Activated T-helper 17 cell treated with anti-CD3 and anti-CD28 coated beads, Interleukin-2, amount 50 U/mL, for 72 hours (primary cell): ENCODE data around the gene CD34. TPM values are rescaled to one million over a fixed set of nuclear protein-coding genes. Genes with fewer than 3 reads are reported as not detected.

Source experiments
- ATAC-seq: fragments of 150-1000 bp; cut with Tn5 transposase; replicated peaks from 2 replicates; pipeline ENCODE4 v1.10.0; 2021; ENCODE audit warnings: mild to moderate bottlenecking, moderate library complexity
- H3K27ac Mint-ChIP-seq: one replicate; pipeline ENCODE4 v1.8.0; 2022; ENCODE audit warnings: mixed read lengths
- H3K27me3 Mint-ChIP-seq: one replicate; pipeline ENCODE4 v1.8.0; 2022; ENCODE audit warnings: mixed read lengths
- H3K36me3 Mint-ChIP-seq: one replicate; pipeline ENCODE4 v1.8.0; 2022; ENCODE audit warnings: low read depth, mild to moderate bottlenecking, mixed read lengths
- H3K4me1 Mint-ChIP-seq: one replicate; pipeline ENCODE4 v1.8.0; 2022; ENCODE audit warnings: mixed read lengths
- H3K4me3 Mint-ChIP-seq: one replicate; pipeline ENCODE4 v1.8.0; 2022; ENCODE audit warnings: mild to moderate bottlenecking, mixed read lengths
- H3K9me3 Mint-ChIP-seq: one replicate; pipeline ENCODE4 v1.8.0; 2022; ENCODE audit warnings: mixed read lengths
- total RNA-seq, 2 donors: library from RNA; stranded (reverse); gene quantifications; one replicate each; pipeline ENCODE4 v1.2.3, GENCODE V29; 2022

The CD34 gene
- total RNA-seq, 2 donors from 2014 or later = 0.06 to 0.24 TPM

DNA sequence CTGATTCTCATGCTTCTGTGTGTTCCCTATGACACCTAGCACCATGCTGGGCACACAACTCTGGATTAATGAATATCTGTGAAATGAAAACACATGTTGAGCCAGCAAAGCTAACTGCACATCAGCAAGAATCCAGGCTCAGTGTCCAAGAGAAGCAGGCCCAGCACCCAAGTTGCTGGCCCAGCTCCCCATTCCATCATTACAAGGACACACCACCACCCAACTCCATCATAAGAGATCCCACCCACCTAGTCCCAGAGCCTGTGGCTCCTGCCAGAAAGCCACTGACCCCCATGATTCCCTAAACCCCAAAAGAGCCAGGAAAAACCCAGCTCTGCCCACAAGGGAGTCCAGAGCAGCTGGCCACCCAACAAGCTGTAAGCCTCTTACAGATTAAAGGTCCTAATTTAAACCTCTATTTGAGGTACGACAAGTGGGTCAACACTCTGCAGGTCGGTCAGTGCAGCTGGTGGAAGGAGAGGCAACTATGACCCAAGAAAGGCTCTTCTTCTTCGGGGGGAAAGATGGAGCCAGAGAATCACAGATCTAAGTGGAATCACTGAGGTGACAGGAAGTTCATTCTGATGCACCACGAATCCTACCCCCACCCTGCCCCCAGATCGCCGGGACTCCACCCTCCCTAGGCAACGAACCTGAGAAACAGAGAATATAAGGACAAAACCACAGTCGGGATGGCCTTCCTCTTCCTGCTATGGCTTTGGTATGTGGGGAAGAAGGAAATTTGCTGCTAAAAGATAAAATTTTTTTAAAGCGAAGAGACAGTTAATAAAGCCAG lies 58.2 kb downstream of the CD34 start:
- H3K27me3 Mint-ChIP-seq = no peaks in the 10 kb centered on the region
- H3K4me3 Mint-ChIP-seq = no peak overlapping the region
- H3K36me3 Mint-ChIP-seq = peaks cover 62% of the 10 kb centered on the region
- H3K9me3 Mint-ChIP-seq = no peaks in the 10 kb centered on the region
- H3K4me1 Mint-ChIP-seq = peaks cover 71% of the 10 kb centered on the region
- no peak for ATAC-seq
- peak overlapping the region; percentile 34 for H3K27ac Mint-ChIP-seq

DNA sequence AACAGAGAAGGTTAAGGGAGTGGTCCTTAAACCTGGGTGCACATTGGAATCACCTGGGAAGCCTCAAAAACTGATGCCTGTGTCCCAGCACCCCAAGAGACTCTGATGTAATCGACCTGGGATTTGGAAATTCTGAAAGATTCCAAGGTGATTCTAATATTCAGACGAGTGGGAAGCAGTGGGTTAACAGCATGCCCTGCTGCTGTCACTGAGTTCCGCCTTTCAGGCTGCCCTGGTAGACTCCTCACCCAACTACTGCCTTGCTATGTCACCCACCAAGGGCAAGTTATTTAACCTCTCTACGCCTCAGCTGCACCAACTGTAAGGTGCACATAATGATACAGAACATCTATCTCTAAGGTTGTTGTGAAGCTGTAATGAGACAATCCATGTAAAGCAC lies 59.2 kb downstream of the CD34 start:
- H3K27ac Mint-ChIP-seq = peak overlapping the region; percentile 34
- H3K9me3 Mint-ChIP-seq = no peaks in the 10 kb centered on the region
- H3K4me3 Mint-ChIP-seq = no peak overlapping the region
- H3K4me1 Mint-ChIP-seq = peaks cover 67% of the 10 kb centered on the region
- H3K36me3 Mint-ChIP-seq = peaks cover 60% of the 10 kb centered on the region
- no peak for ATAC-seq
- no peaks in the 10 kb centered on the region for H3K27me3 Mint-ChIP-seq

DNA sequence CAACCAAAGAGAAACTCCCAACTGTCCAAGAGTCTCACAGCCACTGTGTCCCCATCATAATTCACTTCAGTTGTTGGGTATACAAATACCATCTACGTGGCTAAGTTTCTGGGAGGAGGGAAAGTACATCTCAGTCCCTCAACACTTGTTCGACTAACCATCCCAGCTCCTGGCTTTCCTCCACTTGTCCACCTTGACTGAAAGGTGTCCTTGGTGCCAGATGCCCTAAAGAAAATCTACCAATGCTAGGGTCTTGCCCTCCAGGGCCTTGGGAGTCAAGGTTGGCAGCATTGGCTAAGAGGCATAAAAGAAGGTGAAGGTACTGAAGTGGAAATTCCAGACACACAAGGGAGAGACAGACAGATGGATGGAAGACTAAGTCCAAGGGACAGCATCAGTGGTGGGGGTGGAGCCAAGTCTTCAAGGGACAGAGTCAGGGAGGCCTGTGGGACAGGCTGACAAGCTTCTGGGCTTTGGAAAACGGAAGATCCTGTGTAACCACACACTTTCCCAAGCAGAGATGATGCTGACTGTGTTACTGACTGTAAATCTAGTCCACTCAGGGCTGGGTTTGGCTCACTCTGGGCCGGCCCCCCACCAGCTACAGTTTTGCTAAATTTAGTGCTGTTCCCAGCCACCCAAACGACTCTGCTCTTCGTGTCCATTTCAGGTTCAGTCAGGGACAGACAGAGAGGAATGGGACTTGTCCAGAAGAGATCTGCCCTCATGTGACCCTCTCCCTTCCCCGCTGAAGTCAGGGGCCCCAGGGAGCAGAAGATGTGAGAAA lies 60.1 kb downstream of the CD34 start:
- Mint-ChIP-seq H3K4me3 (peak overlapping the region; percentile 43), H3K27me3 (no peaks in the 10 kb centered on the region), H3K9me3 (no peaks in the 10 kb centered on the region), H3K4me1 (peaks cover 64% of the 10 kb centered on the region), H3K36me3 (peaks cover 58% of the 10 kb centered on the region), H3K27ac (peak overlapping the region; percentile 80)
- ATAC-seq = no peak

DNA sequence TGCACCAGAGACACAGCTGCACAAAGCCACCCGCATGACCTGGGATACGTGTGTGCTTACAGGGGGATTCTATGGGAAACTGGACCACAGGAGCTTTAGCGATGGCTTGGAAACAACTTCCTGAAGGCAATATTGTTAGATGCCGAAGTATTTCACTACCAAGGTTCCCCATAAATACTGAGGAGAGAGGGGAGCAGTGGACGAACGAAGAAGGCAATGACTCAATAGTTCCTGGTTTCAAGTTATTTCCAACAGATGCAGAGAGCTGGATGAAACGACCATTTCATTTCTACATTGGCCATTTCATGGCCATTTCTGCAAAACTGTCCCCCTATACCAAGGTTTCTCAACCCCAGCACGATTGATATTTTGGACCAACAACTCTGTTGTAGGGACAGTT lies 61.3 kb downstream of the CD34 start:
- H3K27ac Mint-ChIP-seq = peak overlapping the region; percentile 88

DNA sequence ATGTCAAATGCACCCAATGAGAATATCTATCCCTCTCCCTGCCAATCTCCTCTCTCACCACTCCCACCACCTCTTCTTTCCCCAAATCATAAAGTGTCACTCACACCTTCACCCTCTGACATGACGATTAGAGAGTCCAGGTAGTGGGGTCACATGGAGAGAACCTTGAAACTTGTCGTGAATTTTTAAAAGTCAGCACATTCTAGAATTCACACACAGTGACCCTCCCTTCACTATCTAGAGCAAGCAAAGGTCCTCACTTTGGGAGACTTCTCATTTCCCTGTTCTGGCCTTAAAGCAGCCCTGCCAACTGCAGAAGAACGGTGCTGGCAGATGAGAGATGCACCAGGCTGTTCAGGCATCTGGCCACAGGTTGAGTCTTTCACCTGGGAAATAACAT lies 61.9 kb downstream of the CD34 start:
- peak overlapping the region; percentile 88 for H3K27ac Mint-ChIP-seq
- ATAC-seq = no peak
- peak overlapping the region; percentile 69 for H3K4me3 Mint-ChIP-seq

More for the DNA sequence above, 61.3 kb downstream of the CD34 start:
- Mint-ChIP-seq H3K36me3 (peaks cover 58% of the 10 kb centered on the region), H3K27me3 (no peaks in the 10 kb centered on the region), H3K9me3 (no peaks in the 10 kb centered on the region), H3K4me3 (peak overlapping the region; percentile 69), H3K4me1 (peaks cover 70% of the 10 kb centered on the region)
- no peak for ATAC-seq

DNA sequence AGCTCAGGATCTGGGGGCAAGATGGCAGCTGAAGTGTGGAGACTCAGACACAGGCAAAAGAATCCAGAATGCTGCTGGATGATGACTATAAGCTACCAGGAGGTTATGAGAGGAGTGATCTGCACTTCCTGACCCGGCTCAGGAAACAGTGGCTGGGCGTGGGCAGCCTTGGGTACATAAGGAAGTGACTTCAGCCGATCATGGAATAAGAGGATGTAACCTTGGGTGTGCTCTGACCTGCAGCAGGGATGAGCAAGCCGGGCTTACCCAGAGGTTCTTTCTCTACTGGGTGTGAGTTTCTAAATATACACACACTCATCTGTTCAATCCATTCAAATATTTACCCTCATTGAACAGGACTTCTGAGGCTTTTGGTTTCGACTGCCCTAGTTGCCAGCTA lies 62.7 kb downstream of the CD34 start:
- Mint-ChIP-seq H3K27ac (peak overlapping the region; percentile 88), H3K36me3 (peaks cover 70% of the 10 kb centered on the region), H3K9me3 (no peaks in the 10 kb centered on the region), H3K4me3 (peak overlapping the region; percentile 69), H3K4me1 (peaks cover 76% of the 10 kb centered on the region), H3K27me3 (no peaks in the 10 kb centered on the region)
- peak; percentile 99 for ATAC-seq

More for the DNA sequence above, 61.9 kb downstream of the CD34 start:
- Mint-ChIP-seq H3K27me3 (no peaks in the 10 kb centered on the region), H3K9me3 (no peaks in the 10 kb centered on the region), H3K4me1 (peaks cover 74% of the 10 kb centered on the region), H3K36me3 (peaks cover 62% of the 10 kb centered on the region)

DNA sequence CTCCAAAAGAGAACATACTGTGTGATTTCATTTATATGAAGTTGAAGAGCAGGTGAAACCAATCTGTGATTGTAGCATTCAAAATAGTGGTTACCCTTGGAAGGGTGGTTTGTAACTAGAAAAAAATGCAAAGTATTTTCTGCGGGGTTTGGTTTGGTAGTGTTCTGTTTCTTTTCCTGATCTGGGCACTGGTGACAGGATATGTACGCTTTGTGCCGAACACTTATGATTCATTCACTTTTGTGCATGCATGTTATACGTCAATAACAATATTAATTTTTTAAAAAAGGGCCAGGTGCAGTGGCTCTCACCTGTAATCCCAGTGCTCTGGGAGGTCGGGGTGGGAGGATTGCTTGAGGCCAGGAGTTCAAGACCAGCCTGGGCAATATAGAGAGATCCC lies 63.8 kb downstream of the CD34 start:
- no peaks in the 10 kb centered on the region for H3K27me3 Mint-ChIP-seq
- ATAC-seq = no peak
- H3K36me3 Mint-ChIP-seq = peaks cover 63% of the 10 kb centered on the region
- no peaks in the 10 kb centered on the region for H3K9me3 Mint-ChIP-seq
- H3K4me1 Mint-ChIP-seq = peaks cover 70% of the 10 kb centered on the region
- H3K4me3 Mint-ChIP-seq = no peak overlapping the region
- H3K27ac Mint-ChIP-seq = no peak overlapping the region

DNA sequence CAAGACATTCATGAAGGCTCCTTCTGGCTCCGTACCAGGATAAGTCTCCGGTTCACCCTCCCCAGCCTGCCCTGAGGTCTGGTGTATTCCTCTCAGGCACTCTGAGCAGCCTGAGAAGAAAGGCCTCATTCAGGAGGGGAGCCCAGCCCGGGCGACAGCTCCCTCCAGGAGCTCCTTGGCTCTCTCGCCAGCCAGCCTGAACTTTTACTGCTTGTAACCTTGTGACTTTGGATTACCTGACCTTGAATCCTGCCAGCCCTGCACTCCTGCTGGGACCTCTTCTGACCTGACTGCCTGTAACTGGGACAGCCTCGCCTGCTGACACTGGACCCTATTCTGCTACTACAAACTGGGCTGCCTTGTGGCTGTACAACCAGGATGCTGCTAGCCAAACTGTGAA lies 65.8 kb downstream of the CD34 start:
- peak overlapping the region; percentile 53 for H3K27ac Mint-ChIP-seq
- peaks cover 52% of the 10 kb centered on the region for H3K36me3 Mint-ChIP-seq
- no peak overlapping the region for H3K4me3 Mint-ChIP-seq
- H3K27me3 Mint-ChIP-seq = no peaks in the 10 kb centered on the region
- ATAC-seq = no peak
- no peaks in the 10 kb centered on the region for H3K9me3 Mint-ChIP-seq
- peaks cover 63% of the 10 kb centered on the region for H3K4me1 Mint-ChIP-seq

DNA sequence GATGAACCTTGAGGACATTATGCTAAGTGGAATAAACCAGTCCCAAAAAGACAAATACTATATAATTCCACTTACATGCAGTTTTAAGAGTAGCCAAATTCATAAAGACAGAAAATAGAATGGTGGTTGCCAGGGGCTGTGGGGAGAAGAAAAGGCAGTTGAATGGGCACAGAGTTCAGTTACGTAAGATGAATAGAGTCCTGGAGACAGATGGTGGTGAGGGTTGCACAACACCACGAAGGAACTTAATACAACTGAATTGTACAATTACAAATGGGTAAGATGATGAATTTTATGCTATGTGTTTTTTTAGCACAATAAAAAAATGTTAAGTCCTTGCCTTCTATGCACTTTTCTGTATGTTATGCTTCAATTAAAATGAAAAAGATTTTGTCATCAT lies 66.6 kb downstream of the CD34 start:
- peaks cover 52% of the 10 kb centered on the region for H3K36me3 Mint-ChIP-seq
- H3K4me1 Mint-ChIP-seq = peaks cover 65% of the 10 kb centered on the region
- peak overlapping the region; percentile 1 for H3K27ac Mint-ChIP-seq
- no peak overlapping the region for H3K4me3 Mint-ChIP-seq
- ATAC-seq = no peak
- no peaks in the 10 kb centered on the region for H3K27me3 Mint-ChIP-seq
- no peaks in the 10 kb centered on the region for H3K9me3 Mint-ChIP-seq

DNA sequence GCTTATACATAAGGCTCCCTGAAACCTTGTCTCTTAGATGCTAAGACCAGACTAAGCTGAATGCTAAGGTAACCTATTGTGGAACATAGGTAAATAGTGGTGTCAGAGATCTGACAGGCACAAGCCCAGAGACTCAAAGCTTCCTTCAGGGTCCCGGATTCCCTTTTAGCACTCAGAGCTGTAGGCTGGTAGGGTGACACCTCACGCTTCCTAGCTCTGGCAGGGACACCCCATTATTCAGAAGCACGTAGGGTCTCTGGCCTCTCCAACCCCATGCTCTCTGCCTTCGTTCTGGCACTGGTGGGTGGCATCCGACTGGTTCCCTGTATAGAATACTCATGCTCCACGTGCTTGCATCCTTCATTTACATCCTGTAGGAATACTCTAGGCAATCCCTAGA lies 68.4 kb downstream of the CD34 start:
- peaks cover 67% of the 10 kb centered on the region for H3K4me1 Mint-ChIP-seq

DNA sequence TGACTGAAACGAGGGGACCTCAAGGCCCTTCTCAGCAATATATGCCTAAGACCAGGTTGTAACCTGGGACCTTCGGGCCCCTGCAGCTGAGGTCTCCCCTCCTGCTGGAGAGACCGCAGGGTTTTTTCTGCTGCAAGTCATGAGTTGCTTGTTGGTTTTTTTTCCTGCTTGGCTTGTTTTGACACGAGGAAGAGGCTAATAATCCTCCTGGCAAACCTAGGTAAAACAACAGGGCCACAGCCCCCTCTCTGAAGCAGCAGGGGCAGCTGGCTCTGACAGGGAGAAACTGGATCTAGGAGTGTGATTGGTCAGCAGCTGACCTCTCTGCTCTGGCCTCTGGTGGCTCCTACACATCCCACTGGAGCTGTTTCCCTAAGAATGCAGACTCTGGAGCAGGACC lies 69.0 kb downstream of the CD34 start:
- Mint-ChIP-seq H3K4me3 (no peak overlapping the region), H3K27ac (no peak overlapping the region), H3K9me3 (no peaks in the 10 kb centered on the region), H3K36me3 (peaks cover 65% of the 10 kb centered on the region), H3K4me1 (peaks cover 72% of the 10 kb centered on the region), H3K27me3 (no peaks in the 10 kb centered on the region)
- no peak for ATAC-seq

More for the DNA sequence above, 68.4 kb downstream of the CD34 start:
- Mint-ChIP-seq H3K36me3 (peaks cover 63% of the 10 kb centered on the region), H3K27me3 (no peaks in the 10 kb centered on the region), H3K27ac (no peak overlapping the region), H3K9me3 (no peaks in the 10 kb centered on the region), H3K4me3 (no peak overlapping the region)
- ATAC-seq = no peak

DNA sequence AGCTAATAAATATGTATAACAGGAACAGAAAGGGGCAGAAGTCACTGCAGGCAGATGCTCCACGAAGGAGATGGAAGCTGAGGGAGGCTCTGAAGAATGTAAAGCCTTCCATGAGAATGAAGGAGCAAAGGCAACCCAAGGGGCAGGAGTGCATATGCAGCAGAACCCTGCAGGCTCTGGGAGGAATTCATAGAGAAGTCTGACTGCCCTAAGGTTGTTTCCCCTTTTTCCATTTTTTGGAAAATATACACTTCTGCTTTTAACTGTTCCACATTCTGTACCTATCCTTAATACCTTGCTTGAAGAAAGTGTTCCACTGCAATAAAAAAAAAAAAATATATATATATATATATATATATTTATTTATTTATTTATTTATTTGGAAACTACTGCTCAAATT lies 69.6 kb downstream of the CD34 start:
- Mint-ChIP-seq H3K27me3 (no peaks in the 10 kb centered on the region), H3K4me3 (no peak overlapping the region), H3K4me1 (peaks cover 74% of the 10 kb centered on the region), H3K27ac (no peak overlapping the region), H3K9me3 (no peaks in the 10 kb centered on the region), H3K36me3 (peaks cover 65% of the 10 kb centered on the region)
- ATAC-seq = no peak

DNA sequence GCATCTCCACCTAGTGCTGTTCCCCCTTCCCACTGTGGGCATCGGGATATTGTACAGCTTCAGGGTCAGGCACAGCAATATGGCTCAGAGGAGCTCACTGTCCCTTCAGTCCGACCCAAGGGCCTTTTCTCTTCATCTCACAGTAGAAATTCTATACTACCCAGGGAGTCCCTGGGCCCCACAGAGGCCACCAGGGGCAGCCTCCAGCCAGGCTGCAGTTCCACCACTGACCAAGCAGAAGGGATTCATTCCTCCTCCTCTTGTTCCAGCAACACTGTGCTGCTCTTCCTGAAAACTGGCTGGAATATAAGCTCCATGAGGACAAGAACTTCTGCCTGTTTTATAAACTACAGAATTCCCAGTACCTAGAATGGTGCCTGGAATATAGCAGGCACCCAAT lies 70.5 kb downstream of the CD34 start:
- Mint-ChIP-seq H3K9me3 (no peaks in the 10 kb centered on the region), H3K4me1 (peaks cover 70% of the 10 kb centered on the region), H3K36me3 (peaks cover 68% of the 10 kb centered on the region), H3K27me3 (no peaks in the 10 kb centered on the region), H3K4me3 (no peak overlapping the region), H3K27ac (peak overlapping the region; percentile 75)
- ATAC-seq = no peak

DNA sequence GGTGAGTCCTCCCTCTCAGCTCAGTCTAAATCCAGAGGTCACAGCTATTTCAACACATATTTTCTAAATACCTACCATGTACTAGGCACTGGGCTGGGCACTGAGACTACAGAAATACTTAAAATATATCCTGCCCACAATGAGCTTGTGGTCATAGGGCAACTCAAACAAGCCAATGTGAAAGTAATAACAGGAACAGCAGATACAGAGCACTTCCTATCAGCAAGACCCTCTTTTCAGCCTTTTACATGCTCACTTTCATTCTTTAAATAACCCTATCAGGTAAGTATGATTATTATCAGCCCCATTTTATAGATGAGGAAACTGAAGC lies 71.9 kb downstream of the CD34 start:
- Mint-ChIP-seq H3K36me3 (peaks cover 57% of the 10 kb centered on the region), H3K4me3 (peak overlapping the region; percentile 68), H3K9me3 (no peaks in the 10 kb centered on the region), H3K4me1 (peaks cover 70% of the 10 kb centered on the region), H3K27me3 (no peaks in the 10 kb centered on the region), H3K27ac (peak overlapping the region; percentile 94)
- ATAC-seq = peak; percentile 79
